OCI-M2 (cell line): ENCODE results near the gene DNAH10.

Experiments used
- DNase-seq: peaks from one replicate; lab custom pipeline; 2025; ENCODE audit not compliant: unreplicated experiment; lab: John Stamatoyannopoulos, UW

Gene DNAH10

GRCh38 chr12:123929946-123930583, 168.0 kb downstream of the DNAH10 start:
- no peak for DNase-seq

GRCh38 chr12:123931686-123932321, 169.7 kb downstream of the DNAH10 start:
- no peak for DNase-seq

- DNase-seq = no peak
These were observed 171.1 kb downstream of the DNAH10 start for GRCh38 chr12:123933214-123933613.

- DNase-seq = no peak
These were observed 172.0 kb downstream of the DNAH10 start for GRCh38 chr12:123934016-123934620.

GRCh38 chr12:123934829-123935228, 172.7 kb downstream of the DNAH10 start:
- DNase-seq = no peak

- DNase-seq = no peak
These were observed 173.9 kb downstream of the DNAH10 start for GRCh38 chr12:123935956-123936355.

GRCh38 chr12:123936471-123936870, 174.4 kb downstream of the DNAH10 start:
- no peak for DNase-seq

GRCh38 chr12:123936956-123937706, 175.0 kb downstream of the DNAH10 start:
- no peak for DNase-seq

GRCh38 chr12:123937707-123938591, 175.8 kb downstream of the DNAH10 start:
- DNase-seq = no peak

- DNase-seq = no peak
These were observed 176.8 kb downstream of the DNAH10 start for GRCh38 chr12:123938679-123939480.

GRCh38 chr12:123939716-123940626, 177.9 kb downstream of the DNAH10 start:
- no peak for DNase-seq

- no peak for DNase-seq
These were observed 178.5 kb downstream of the DNAH10 start for GRCh38 chr12:123940627-123940966.

- no peak for DNase-seq
These were observed 178.9 kb downstream of the DNAH10 start for GRCh38 chr12:123941000-123941399.

- no peak for DNase-seq
These were observed 179.6 kb downstream of the DNAH10 start for GRCh38 chr12:123941624-123942237.

GRCh38 chr12:123942238-123942653, 180.1 kb downstream of the DNAH10 start:
- no peak for DNase-seq

GRCh38 chr12:123942911-123943648, 181.0 kb downstream of the DNAH10 start:
- DNase-seq = no peak

- no peak for DNase-seq
These were observed 181.7 kb downstream of the DNAH10 start for GRCh38 chr12:123943816-123944215.

GRCh38 chr12:123944696-123945095, 182.6 kb downstream of the DNAH10 start:
- DNase-seq = no peak
